ENCODE measurements around the gene FOCAD.
A peak's percentile ranks its signal among the peaks of the same experiment; 100 is the strongest.

Gene FOCAD

DNA sequence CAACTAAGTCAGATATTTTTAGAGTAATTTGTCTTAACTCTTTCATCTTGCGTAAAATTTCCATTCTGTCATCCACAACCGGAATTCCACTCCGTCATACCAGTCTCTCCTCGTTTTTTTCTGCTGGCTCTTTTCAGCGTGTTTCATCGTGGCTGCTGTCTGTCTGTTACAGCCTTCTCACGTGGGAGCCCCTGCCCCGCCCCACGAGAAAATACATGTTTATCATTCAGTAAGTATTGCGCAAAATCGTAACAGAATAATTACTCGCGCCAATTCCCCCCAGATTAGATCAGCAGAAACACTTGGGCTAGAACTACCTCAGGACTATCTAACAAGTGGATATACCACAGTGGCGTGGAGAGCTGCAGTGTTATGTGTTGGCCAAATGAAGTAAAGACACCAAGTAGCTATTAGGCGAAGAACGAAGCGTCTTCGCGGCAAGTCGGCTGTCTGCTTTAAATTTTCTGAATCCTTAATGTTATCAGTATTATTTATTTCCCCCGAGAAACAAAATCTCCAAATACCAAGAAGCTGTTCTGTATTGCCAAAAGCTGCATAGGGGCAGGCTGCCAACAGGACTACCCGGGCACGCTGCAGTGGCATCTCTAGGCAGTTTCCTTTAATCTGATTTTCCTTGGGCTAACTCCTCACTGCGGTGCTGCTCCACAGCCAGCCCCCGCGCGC, 566 bp upstream of the FOCAD start:
- peak; percentile 11 to 25 for DNase-seq (ENCODE audit: low read depth in 2 of 2)

GRCh38 chr9:20684875-20685696, 1.0 kb downstream of the FOCAD start:
- DNase-seq (ENCODE audit: low read depth in 2 of 2) = peak; percentile 44 to 50

GRCh38 chr9:20685769-20686168, 1.7 kb downstream of the FOCAD start:
- no peak for DNase-seq (ENCODE audit: low read depth in 2 of 2)

- DNase-seq (ENCODE audit: low read depth in 2 of 2) = no peak
Measured at GRCh38 chr9:20689833-20690232, 5.8 kb downstream of the FOCAD start.

GRCh38 chr9:20692554-20692953, 8.5 kb downstream of the FOCAD start:
- DNase-seq (ENCODE audit: low read depth in 2 of 2) = no peak

DNA sequence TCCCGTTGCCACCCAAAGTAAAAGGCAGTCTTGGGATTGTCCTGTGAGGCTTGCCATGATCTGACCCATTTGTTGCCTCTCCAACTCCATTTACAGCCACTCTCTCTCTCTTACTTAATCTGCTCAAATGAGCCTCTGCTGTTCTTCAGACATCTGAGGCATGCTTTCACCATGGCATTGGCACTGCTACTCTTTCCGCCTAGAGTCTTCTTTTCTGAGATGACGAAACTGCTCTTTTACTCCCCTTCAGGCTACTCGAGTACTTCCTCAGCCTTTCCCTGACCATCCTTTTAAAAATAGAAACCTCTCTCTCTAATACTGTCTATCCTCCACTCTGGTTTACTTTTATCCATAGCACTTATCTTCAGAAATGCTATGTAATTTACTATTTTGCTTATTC, 9.0 kb downstream of the FOCAD start:
- DNase-seq (ENCODE audit: low read depth in 2 of 2) = no peak

DNA sequence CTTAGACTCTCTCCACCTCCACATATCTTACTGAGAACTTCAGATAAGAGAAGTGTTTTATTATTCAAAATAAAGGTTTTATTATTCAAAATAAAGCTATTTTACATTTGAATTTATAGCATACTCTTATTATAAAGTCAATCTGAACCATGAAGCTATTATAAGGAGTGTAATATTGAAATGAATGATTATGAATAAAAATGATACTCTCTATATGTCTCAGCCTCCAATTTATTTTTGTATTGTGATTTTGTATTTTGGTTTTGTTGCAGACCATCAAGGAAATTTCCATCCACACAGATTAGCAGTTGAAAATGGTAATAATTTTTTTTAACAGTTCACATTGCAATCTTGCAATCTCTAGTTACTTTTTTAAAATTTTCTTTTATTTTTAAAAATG, 10.2 kb downstream of the FOCAD start:
- no peak for DNase-seq (ENCODE audit: low read depth in 2 of 2)

DNA sequence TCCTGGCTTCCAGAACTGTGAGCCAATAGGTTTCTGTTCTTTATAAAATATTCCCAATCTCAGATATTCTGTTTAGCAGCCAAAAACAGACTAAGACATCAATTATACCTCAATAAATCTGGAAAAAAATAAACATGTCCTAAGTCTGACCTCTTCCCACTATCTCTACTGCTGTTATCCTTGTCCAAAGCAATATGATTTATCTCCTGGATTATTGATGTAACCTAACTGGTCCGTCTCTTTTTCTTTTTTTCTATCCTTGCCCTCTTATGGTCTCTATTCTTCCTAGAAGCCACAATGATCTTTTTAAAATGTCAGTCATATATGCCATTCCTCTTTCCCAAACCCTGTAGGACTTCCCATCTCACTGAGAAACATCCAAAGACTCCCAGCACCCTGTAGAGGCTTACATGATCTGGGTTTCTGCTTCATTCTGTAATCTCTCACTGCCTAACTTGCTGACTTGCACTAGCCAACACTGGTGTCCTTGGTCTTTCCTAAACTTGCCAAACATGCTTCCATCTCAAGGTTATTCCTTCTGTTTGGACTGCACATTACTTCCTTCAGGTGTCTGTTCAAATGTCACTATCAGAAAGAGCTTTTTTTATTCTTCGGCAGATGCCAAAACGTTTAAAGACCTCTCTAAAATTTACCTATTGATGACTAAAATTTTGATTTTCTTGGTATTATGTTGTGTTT, 13.1 kb downstream of the FOCAD start:
- DNase-seq (ENCODE audit: low read depth in 2 of 2) = no peak

- DNase-seq (ENCODE audit: low read depth in 2 of 2) = no peak
Measured at GRCh38 chr9:20698782-20699181, 14.7 kb downstream of the FOCAD start.

DNA sequence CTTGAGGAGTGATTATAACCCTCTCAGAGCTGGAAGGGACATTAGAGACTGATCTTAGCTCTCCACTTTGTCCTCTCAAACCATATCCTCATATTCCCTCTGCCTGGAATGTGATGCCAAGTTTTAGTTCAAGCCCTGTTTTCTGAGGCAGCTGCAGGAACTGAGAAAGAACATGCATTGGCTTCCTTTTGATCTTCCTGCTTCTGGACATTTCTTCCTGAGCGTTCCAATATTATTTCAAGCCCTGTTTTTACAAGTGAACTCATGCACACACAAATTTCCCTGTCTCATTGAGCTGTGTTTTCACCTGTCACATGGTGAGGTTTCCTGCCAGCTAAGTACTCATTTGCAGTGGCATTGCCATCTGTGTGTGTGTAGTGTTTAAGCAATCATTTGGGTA, 17.0 kb downstream of the FOCAD start:
- no peak for DNase-seq (ENCODE audit: low read depth in 2 of 2)

- no peak for DNase-seq (ENCODE audit: low read depth in 2 of 2)
Measured at GRCh38 chr9:20702570-20702969, 18.5 kb downstream of the FOCAD start.

DNA sequence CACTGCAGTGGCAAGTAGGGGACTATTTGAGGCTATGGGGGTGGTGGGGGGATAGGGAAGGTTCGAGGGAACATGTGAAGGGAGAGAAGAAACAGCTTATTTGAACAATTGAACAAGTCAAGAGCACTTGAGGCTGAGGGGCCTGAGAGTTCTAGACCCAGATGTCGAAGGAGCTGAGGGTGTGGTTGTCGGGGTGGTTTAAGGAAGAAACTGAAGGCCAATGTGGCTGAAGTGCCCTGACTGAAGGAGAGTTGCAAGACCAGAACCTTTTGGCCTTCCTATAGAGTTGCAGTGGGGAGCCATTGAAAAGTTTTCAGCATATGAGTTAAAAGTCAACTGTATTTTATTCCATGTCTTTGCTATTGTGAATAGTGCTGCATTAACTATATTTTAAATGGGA, 19.1 kb downstream of the FOCAD start:
- DNase-seq (ENCODE audit: low read depth in 2 of 2) = no peak

DNA sequence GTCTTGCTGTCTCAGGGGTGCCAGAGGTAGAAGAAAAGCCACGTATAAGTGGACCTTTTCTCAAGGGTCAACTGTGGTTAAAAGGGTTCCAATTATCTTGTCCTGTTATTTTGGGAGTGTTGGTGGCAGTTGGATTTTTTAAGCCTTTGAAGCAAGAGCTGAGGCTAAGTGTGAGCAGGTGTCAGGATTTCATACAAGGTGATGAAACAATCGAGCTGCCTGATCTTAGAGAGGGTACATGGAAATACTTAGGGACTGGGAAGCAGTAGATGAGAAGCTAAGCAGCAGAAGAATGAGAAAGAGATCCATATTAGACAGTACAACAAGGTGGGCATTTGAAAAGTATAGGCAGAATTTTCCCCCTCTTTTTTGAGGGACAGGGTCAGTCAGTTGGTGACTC, 23.6 kb downstream of the FOCAD start:
- DNase-seq (ENCODE audit: low read depth in 2 of 2) = no peak

DNA sequence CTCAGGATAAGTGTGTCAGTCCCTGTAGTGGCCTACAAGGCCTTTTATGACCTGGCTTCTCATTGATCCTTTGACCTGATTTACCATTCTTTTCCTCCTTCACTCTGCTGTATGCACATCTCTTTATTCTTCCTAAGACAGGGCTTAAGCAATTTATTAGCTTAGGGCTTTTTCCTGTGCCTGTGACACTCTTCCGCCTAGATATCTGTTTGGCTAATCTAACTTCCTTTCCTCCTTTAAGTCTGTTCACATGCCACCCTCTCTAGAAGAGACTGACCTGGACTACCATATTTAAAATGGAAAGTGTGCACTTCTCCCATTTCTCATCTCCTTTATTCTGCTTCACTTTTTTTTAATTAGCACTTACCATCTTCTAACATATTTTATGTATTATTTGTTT, 29.1 kb downstream of the FOCAD start:
- DNase-seq (ENCODE audit: low read depth in 2 of 2) = no peak

GRCh38 chr9:20714442-20715415, 30.7 kb downstream of the FOCAD start:
- no peak for DNase-seq (ENCODE audit: low read depth in 2 of 2)

- no peak for DNase-seq (ENCODE audit: low read depth in 2 of 2)
Measured at GRCh38 chr9:20722221-20722620, 38.2 kb downstream of the FOCAD start.

DNA sequence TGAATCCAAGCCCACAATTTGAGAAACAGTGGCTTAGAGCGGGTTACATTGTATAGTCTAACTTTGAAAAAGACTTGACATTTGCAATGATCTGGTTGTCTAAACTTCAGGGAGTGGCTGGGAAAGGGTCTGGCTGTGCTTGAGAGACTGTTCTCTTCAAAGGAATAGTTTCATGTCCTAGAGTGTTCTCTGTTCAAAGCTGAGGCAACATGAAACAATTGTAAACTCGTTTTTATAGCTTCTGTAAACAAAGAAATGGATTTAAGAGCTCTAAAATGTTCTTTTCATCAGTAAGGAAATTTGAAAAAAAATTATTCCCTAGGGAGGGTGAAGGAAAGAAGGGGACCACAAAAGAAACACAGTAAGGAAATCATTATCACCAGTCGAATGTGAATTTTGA, 41.6 kb downstream of the FOCAD start:
- DNase-seq (ENCODE audit: low read depth in 2 of 2) = no peak

DNA sequence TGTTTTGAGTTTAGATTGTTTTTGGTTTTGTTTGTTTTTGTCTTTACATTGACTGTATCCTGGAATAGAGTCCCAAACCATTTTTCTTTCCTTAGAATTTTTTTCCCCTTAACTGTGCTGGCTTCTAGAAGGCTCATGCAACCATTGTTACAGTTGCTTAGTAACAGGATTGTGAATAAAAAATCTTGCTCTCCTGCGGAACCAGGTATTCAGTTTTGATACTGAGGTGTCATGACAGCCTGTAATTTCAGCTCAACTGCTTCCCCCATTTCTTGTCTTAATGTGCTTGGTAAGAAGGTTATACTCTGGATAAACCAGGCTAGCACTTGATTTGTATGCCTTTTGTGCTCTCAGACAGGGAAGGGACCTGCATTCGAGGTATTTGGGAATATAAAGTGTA, 42.1 kb downstream of the FOCAD start:
- DNase-seq (ENCODE audit: low read depth in 2 of 2) = no peak

DNA sequence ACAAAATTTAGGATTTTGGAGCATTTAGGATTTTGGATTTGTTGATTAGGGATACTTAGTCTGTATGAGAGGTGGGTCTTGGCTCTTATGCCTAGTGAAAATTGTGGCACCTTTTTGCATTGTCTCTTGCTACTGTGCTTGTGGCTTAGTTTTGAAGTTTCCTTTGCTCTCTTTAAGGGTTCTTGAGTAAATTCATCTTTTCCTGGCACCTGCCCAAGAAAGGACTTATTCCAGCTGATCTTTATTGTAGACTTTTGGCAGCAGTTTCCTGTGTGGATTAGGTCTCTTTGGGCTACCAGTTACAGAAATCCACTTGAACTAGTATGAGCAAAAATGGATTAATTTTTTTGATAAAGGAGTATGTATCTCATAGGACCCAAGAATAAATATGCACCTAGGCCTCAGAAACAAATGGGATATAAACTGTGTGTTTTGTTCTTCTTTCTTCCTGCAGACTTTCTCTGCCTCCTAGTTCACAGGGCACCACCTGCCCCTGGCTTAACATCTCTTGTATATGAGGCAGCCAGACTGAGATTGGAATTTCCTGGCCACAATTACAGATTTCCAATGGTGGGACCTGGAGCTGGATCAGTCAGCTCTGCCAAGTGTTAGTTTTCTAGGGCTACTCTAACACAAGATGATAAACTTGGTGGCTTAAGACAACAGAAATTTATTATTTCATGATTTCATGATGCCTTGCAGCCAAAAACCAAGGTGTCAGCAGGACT, 44.6 kb downstream of the FOCAD start:
- peak in 1 of 2 experiments; percentile 7 for DNase-seq (ENCODE audit: low read depth in 2 of 2)

GRCh38 chr9:20729523-20729922, 45.5 kb downstream of the FOCAD start:
- DNase-seq (ENCODE audit: low read depth in 2 of 2) = no peak

DNA sequence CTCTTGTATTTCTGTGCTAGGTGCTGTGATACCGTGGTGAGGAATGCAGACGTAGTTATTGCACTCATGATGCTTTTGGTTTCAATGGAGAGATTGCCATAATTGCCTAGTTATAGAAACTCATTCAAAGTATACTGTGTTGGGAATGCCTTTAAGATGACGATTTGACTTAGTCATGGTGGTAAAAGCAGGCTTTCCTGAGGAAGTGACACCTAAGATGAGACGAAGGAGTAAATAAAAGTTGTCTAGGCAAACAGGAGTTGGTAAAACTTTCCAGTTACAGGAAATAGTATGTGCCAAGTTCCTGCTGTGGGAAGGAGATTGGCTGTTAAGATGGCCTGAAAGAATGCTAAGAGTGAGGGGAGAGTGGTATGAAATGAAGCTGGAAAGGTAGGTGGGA, 48.1 kb downstream of the FOCAD start:
- DNase-seq (ENCODE audit: low read depth in 2 of 2) = peak in 1 of 2 experiments; percentile 12

All from fibroblast of skin of left quadriceps (primary cell).